ENCODE data around the gene CFAP97. TPM values are rescaled to one million over a fixed set of nuclear protein-coding genes. Genes with fewer than 3 reads are reported as not detected.

The CFAP97 gene
- total and polyA plus RNA-seq, 9 of the 15 experiments (the other 6 are each of a cell fraction or from before 2014, with no cell fraction given): 17.3 to 57.8 (median 44.4) TPM

GRCh38 chr4:185128272-185129119 is 75.3 kb downstream of the CFAP97 start:
- no peak overlapping the region for H3K4me3 ChIP-seq
- no peak overlapping the region for H2AFZ ChIP-seq (ENCODE audit: low read depth, low read length)
- no peak for DNase-seq (ENCODE audit: extremely low read depth in 1 of 4, low spot score in 3 of 4)
- BruUV-seq (replicated peaks): no TSS peak
- H3K9me3 ChIP-seq (replicated peaks; ENCODE audit: control insufficient read depth, insufficient read depth, low read depth, low read length): no peaks in the 10 kb centered on the region; the same call in 1 of the 2 replicates
- FAIRE-seq: no peak
- CTCF ChIA-PET (ENCODE audit: low intra/inter-chr PET ratio): no interaction called here
- ATAC-seq: no peak
- H3K79me2 ChIP-seq (ENCODE audit: control insufficient read depth, insufficient read depth, low read length): no peaks in the 10 kb centered on the region
- no peaks in the 10 kb centered on the region for H3K9me1 ChIP-seq (ENCODE audit: control insufficient read depth, insufficient read depth, low read length)
- POLR2A ChIA-PET: no interaction called here
- in situ Hi-C loops (cut with MboI) (no loop called here), intact Hi-C loops (cut with micrococcal nuclease) (no loop called here)
- WGBS (ENCODE audit: insufficient coverage, low coverage, missing lambda C conversion rate): 91% methylated on average over 29 of the region's 74 CpGs
- no peak overlapping the region for H3K27ac ChIP-seq (ENCODE audit: extremely low read depth, low read depth, low read length)
- H3K36me3 ChIP-seq (ENCODE audit: control insufficient read depth, insufficient read depth, low read length): no peaks in the 10 kb centered on the region
- no peak overlapping the region for H3K4me2 ChIP-seq (ENCODE audit: insufficient read depth, low read length)
- H4K20me1 ChIP-seq (replicated peaks; ENCODE audit: control insufficient read depth, insufficient read depth, low read length): no peaks in the 10 kb centered on the region
- TF ChIP-seq ZBTB33 (CRISPR knock-in tag; IDR thresholded peaks at IDR 0.05) (peak; percentile 80), DIDO1 (tag; IDR thresholded peaks at IDR 0.05; ENCODE audit: low read depth) (no peak)
- H3K27me3 ChIP-seq (ENCODE audit: control insufficient read depth in 2 of 2, insufficient read depth in 2 of 2, low read length in 2 of 2): no peaks in the 10 kb centered on the region
- no peak overlapping the region for H3K9ac ChIP-seq (ENCODE audit: insufficient read depth in 1 of 2, low read depth in 2 of 2, low read length in 2 of 2)
- no peaks in the 10 kb centered on the region for H3K4me1 ChIP-seq (replicated peaks in 1 of 2; ENCODE audit: control insufficient read depth in 2 of 2, insufficient read depth in 2 of 2, low read length in 2 of 2)
